ENCODE measurements around the gene IGF2BP2. TPM values are rescaled to one million over a fixed set of nuclear protein-coding genes. Genes with fewer than 3 reads are reported as not detected.
"Not testable (repeated sequence)": the region's sequence is repeated elsewhere in the genome, so short reads cannot be mapped to it uniquely, and the experiment has no call there.

IGF2BP2 gene
- total RNA-seq, 1 experiment from 2014 or later = 133 TPM

DNA sequence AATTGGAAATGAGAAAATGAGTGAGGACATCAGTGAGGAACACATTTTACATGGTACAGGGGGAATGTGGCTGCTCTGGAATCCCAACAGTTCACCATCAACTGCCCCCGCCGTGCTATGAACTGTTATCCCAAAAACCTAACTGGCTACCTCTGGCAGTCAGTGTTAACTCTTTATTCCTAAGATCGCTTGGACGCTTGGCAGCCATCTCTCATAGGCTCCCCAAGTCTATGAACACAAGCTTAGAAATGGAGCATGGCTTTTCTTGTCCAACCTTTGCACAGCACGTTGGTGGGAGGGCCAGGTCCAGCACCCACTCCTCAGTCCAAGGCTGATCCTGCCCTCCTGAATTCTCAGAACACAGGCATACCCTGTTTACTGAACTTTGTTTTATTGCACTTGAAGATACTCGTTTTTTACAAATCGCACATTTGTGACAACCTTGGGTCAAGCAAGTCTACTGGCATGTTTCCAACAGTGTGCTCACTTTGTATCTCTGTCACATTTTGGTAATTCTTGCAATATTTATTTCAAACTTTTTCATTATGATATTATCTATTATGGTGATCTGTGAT, 185.1 kb downstream of the IGF2BP2 start:
- no peak for ATAC-seq
- H3K27ac Mint-ChIP-seq = no peak overlapping the region
- peaks cover 4% of the 10 kb centered on the region; the same call in 1 of the 2 replicates for H3K27me3 Mint-ChIP-seq (ENCODE audit: low read depth)
- no peak for DNase-seq (ENCODE audit: low spot score)
- no peaks in the 10 kb centered on the region for H3K9me3 Mint-ChIP-seq
- peaks cover 11% of the 10 kb centered on the region for H3K4me1 Mint-ChIP-seq
- H3K36me3 Mint-ChIP-seq = peaks cover 17% of the 10 kb centered on the region
- CTCF ChIA-PET = interaction anchor here (1.6 to 5.6 kb wide), 2 partner anchors 21 to 129 kb away, joined by 3 to 27 read pairs; no protein-coding TSS in a partner anchor
- TF ChIP-seq EMX1 (CRISPR knock-in tag; IDR thresholded peaks at IDR 0.05) (no peak), NR1H2 (CRISPR knock-in tag; IDR thresholded peaks at IDR 0.05) (no peak), CREB1 (CRISPR knock-in tag; IDR thresholded peaks at IDR 0.05) (no peak)
- TF ChIP-seq, protein P1, sequence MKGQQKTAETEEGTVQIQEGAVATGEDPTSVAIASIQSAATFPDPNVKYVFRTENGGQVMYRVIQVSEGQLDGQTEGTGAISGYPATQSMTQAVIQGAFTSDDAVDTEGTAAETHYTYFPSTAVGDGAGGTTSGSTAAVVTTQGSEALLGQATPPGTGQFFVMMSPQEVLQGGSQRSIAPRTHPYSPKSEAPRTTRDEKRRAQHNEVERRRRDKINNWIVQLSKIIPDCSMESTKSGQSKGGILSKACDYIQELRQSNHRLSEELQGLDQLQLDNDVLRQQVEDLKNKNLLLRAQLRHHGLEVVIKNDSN (CRISPR knock-in tag; IDR thresholded peaks at IDR 0.05) = no peak
- TF ChIP-seq, protein P2, sequence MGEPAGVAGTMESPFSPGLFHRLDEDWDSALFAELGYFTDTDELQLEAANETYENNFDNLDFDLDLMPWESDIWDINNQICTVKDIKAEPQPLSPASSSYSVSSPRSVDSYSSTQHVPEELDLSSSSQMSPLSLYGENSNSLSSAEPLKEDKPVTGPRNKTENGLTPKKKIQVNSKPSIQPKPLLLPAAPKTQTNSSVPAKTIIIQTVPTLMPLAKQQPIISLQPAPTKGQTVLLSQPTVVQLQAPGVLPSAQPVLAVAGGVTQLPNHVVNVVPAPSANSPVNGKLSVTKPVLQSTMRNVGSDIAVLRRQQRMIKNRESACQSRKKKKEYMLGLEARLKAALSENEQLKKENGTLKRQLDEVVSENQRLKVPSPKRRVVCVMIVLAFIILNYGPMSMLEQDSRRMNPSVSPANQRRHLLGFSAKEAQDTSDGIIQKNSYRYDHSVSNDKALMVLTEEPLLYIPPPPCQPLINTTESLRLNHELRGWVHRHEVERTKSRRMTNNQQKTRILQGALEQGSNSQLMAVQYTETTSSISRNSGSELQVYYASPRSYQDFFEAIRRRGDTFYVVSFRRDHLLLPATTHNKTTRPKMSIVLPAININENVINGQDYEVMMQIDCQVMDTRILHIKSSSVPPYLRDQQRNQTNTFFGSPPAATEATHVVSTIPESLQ (CRISPR knock-in tag; IDR thresholded peaks at IDR 0.05) = no peak
- TF ChIP-seq, protein P3, sequence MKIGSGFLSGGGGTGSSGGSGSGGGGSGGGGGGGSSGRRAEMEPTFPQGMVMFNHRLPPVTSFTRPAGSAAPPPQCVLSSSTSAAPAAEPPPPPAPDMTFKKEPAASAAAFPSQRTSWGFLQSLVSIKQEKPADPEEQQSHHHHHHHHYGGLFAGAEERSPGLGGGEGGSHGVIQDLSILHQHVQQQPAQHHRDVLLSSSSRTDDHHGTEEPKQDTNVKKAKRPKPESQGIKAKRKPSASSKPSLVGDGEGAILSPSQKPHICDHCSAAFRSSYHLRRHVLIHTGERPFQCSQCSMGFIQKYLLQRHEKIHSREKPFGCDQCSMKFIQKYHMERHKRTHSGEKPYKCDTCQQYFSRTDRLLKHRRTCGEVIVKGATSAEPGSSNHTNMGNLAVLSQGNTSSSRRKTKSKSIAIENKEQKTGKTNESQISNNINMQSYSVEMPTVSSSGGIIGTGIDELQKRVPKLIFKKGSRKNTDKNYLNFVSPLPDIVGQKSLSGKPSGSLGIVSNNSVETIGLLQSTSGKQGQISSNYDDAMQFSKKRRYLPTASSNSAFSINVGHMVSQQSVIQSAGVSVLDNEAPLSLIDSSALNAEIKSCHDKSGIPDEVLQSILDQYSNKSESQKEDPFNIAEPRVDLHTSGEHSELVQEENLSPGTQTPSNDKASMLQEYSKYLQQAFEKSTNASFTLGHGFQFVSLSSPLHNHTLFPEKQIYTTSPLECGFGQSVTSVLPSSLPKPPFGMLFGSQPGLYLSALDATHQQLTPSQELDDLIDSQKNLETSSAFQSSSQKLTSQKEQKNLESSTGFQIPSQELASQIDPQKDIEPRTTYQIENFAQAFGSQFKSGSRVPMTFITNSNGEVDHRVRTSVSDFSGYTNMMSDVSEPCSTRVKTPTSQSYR (CRISPR knock-in tag; IDR thresholded peaks at IDR 0.05) = no peak
- TF ChIP-seq, protein P4, sequence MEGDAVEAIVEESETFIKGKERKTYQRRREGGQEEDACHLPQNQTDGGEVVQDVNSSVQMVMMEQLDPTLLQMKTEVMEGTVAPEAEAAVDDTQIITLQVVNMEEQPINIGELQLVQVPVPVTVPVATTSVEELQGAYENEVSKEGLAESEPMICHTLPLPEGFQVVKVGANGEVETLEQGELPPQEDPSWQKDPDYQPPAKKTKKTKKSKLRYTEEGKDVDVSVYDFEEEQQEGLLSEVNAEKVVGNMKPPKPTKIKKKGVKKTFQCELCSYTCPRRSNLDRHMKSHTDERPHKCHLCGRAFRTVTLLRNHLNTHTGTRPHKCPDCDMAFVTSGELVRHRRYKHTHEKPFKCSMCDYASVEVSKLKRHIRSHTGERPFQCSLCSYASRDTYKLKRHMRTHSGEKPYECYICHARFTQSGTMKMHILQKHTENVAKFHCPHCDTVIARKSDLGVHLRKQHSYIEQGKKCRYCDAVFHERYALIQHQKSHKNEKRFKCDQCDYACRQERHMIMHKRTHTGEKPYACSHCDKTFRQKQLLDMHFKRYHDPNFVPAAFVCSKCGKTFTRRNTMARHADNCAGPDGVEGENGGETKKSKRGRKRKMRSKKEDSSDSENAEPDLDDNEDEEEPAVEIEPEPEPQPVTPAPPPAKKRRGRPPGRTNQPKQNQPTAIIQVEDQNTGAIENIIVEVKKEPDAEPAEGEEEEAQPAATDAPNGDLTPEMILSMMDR (IDR thresholded peaks at IDR 0.05) = no peak
- TF ChIP-seq, protein P5, sequence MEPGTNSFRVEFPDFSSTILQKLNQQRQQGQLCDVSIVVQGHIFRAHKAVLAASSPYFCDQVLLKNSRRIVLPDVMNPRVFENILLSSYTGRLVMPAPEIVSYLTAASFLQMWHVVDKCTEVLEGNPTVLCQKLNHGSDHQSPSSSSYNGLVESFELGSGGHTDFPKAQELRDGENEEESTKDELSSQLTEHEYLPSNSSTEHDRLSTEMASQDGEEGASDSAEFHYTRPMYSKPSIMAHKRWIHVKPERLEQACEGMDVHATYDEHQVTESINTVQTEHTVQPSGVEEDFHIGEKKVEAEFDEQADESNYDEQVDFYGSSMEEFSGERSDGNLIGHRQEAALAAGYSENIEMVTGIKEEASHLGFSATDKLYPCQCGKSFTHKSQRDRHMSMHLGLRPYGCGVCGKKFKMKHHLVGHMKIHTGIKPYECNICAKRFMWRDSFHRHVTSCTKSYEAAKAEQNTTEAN (CRISPR knock-in tag; IDR thresholded peaks at IDR 0.05) = no peak
- TF ChIP-seq, protein P6, sequence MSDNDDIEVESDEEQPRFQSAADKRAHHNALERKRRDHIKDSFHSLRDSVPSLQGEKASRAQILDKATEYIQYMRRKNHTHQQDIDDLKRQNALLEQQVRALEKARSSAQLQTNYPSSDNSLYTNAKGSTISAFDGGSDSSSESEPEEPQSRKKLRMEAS (CRISPR knock-in tag; IDR thresholded peaks at IDR 0.05) = no peak
- TF ChIP-seq, protein P7, sequence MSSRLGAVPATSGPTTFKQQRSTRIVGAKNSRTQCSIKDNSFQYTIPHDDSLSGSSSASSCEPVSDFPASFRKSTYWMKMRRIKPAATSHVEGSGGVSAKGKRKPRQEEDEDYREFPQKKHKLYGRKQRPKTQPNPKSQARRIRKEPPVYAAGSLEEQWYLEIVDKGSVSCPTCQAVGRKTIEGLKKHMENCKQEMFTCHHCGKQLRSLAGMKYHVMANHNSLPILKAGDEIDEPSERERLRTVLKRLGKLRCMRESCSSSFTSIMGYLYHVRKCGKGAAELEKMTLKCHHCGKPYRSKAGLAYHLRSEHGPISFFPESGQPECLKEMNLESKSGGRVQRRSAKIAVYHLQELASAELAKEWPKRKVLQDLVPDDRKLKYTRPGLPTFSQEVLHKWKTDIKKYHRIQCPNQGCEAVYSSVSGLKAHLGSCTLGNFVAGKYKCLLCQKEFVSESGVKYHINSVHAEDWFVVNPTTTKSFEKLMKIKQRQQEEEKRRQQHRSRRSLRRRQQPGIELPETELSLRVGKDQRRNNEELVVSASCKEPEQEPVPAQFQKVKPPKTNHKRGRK (CRISPR knock-in tag; IDR thresholded peaks at IDR 0.05; ENCODE audit: borderline replicate concordance) = no peak
- TF ChIP-seq, protein P8, sequence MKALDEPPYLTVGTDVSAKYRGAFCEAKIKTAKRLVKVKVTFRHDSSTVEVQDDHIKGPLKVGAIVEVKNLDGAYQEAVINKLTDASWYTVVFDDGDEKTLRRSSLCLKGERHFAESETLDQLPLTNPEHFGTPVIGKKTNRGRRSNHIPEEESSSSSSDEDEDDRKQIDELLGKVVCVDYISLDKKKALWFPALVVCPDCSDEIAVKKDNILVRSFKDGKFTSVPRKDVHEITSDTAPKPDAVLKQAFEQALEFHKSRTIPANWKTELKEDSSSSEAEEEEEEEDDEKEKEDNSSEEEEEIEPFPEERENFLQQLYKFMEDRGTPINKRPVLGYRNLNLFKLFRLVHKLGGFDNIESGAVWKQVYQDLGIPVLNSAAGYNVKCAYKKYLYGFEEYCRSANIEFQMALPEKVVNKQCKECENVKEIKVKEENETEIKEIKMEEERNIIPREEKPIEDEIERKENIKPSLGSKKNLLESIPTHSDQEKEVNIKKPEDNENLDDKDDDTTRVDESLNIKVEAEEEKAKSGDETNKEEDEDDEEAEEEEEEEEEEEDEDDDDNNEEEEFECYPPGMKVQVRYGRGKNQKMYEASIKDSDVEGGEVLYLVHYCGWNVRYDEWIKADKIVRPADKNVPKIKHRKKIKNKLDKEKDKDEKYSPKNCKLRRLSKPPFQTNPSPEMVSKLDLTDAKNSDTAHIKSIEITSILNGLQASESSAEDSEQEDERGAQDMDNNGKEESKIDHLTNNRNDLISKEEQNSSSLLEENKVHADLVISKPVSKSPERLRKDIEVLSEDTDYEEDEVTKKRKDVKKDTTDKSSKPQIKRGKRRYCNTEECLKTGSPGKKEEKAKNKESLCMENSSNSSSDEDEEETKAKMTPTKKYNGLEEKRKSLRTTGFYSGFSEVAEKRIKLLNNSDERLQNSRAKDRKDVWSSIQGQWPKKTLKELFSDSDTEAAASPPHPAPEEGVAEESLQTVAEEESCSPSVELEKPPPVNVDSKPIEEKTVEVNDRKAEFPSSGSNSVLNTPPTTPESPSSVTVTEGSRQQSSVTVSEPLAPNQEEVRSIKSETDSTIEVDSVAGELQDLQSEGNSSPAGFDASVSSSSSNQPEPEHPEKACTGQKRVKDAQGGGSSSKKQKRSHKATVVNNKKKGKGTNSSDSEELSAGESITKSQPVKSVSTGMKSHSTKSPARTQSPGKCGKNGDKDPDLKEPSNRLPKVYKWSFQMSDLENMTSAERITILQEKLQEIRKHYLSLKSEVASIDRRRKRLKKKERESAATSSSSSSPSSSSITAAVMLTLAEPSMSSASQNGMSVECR (CRISPR knock-in tag; IDR thresholded peaks at IDR 0.05; ENCODE audit: borderline replicate concordance) = no peak
- POLR2A ChIA-PET = interaction anchor here (0.6 kb wide), 1 partner anchor 203 kb away, joined by 4 read pairs; no protein-coding TSS in a partner anchor
- no peak overlapping the region for H3K4me3 Mint-ChIP-seq

DNA sequence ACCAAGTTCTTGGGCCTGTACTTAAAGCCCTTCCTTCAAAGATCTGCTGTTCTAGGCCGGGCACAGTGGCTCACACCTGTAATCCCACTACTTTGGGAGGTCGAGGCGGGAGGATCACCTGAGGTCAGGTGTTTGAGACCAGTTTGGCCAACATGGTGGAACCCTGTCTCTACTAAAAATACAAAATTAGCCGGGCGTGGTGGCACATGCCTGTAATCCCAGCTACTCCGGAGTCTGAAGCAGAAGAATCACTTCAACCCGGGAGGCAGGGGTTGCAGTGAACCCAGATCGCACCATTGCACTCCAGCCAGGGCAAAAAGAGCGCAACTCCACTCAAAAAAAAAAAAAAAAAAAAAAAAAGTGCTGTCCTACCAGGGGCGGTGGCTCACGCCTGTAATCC, 186.2 kb downstream of the IGF2BP2 start:
- CTCF ChIA-PET = interaction anchor here (0.7 to 1.2 kb wide), 2 partner anchors 22 to 639 kb away, joined by 3 to 6 read pairs; no protein-coding TSS in a partner anchor
- H3K4me3 Mint-ChIP-seq; H3K27ac Mint-ChIP-seq; DNase-seq (ENCODE audit: low spot score); H3K9me3 Mint-ChIP-seq; ATAC-seq; POLR2A ChIA-PET; H3K27me3 Mint-ChIP-seq (ENCODE audit: low read depth): not testable (repeated sequence)
- Mint-ChIP-seq H3K4me1 (peaks cover 11% of the 10 kb centered on the region), H3K36me3 (peaks cover 12% of the 10 kb centered on the region)

Measured in WTC11 (cell line).